ENCODE results near the gene GRAMD2B.
"Not testable (repeated sequence)": the region's sequence is repeated elsewhere in the genome, so short reads cannot be mapped to it uniquely, and the experiment has no call there.

The GRAMD2B gene

GRCh38 chr5:126419102-126419501, 4.1 kb upstream of the GRAMD2B start:
- ATAC-seq (replicated peaks) (no peak), DNase-seq (no peak)
- Mint-ChIP-seq H3K36me3 (ENCODE audit: insufficient read depth) (peaks cover 3% of the 10 kb centered on the region), H3K4me3 (no peak overlapping the region), H3K27me3 (peaks cover 0 to 16% of the 10 kb centered on the region in 2 donors), H3K27ac (no peak overlapping the region), H3K9me3 (no peaks in the 10 kb centered on the region), H3K4me1 (ENCODE audit: low read depth in 2 of 2) (peaks cover 5 to 10% of the 10 kb centered on the region in 2 donors)

- H3K9me3 Mint-ChIP-seq, result no peaks in the 10 kb centered on the region
- H3K36me3 Mint-ChIP-seq (ENCODE audit: insufficient read depth), result peaks cover 5% of the 10 kb centered on the region
- no peaks in the 10 kb centered on the region for H3K27me3 Mint-ChIP-seq
- DNase-seq, result no peak
- no peak for ATAC-seq (replicated peaks)
- no peak overlapping the region for H3K4me3 Mint-ChIP-seq
- no peak overlapping the region for H3K27ac Mint-ChIP-seq
- peaks cover 24 to 27% of the 10 kb centered on the region in 2 donors for H3K4me1 Mint-ChIP-seq (ENCODE audit: low read depth in 2 of 2)
Observed at GRCh38 chr5:126428421-126428820, 5.2 kb downstream of the GRAMD2B start.

GRCh38 chr5:126430631-126431030, 7.4 kb downstream of the GRAMD2B start:
- no peak for ATAC-seq (replicated peaks)
- Mint-ChIP-seq H3K4me3 (no peak overlapping the region), H3K27ac (peak overlapping the region in 1 of 2 donors; percentile 70), H3K27me3 (no peaks in the 10 kb centered on the region), H3K4me1 (ENCODE audit: low read depth in 2 of 2) (peaks cover 6 to 9% of the 10 kb centered on the region in 2 donors), H3K9me3 (no peaks in the 10 kb centered on the region), H3K36me3 (ENCODE audit: insufficient read depth) (no peaks in the 10 kb centered on the region)
- DNase-seq, result no peak

- no peaks in the 10 kb centered on the region for H3K9me3 Mint-ChIP-seq
- no peak overlapping the region for H3K4me3 Mint-ChIP-seq
- ATAC-seq (replicated peaks) (no peak), DNase-seq (no peak)
- no peaks in the 10 kb centered on the region for H3K27me3 Mint-ChIP-seq
- no peaks in the 10 kb centered on the region for H3K36me3 Mint-ChIP-seq (ENCODE audit: insufficient read depth)
- H3K27ac Mint-ChIP-seq, result no peak overlapping the region
- peaks cover 15 to 21% of the 10 kb centered on the region in 2 donors for H3K4me1 Mint-ChIP-seq (ENCODE audit: low read depth in 2 of 2)
Observed at GRCh38 chr5:126433701-126434100, 10.5 kb downstream of the GRAMD2B start.

GRCh38 chr5:126435261-126435660, 12.1 kb downstream of the GRAMD2B start:
- Mint-ChIP-seq H3K27ac (no peak overlapping the region), H3K27me3 (no peaks in the 10 kb centered on the region), H3K9me3 (no peaks in the 10 kb centered on the region), H3K4me3 (no peak overlapping the region), H3K4me1 (ENCODE audit: low read depth in 2 of 2) (peaks cover 14 to 22% of the 10 kb centered on the region in 2 donors), H3K36me3 (ENCODE audit: insufficient read depth) (no peaks in the 10 kb centered on the region)
- no peak for ATAC-seq (replicated peaks)
- no peak for DNase-seq

- Mint-ChIP-seq H3K9me3 (no peaks in the 10 kb centered on the region), H3K27ac (no peak overlapping the region), H3K4me1 (ENCODE audit: low read depth in 2 of 2) (peaks cover 12 to 22% of the 10 kb centered on the region in 2 donors), H3K27me3 (no peaks in the 10 kb centered on the region), H3K36me3 (ENCODE audit: insufficient read depth) (no peaks in the 10 kb centered on the region), H3K4me3 (no peak overlapping the region)
- no peak for DNase-seq
- no peak for ATAC-seq (replicated peaks)
Observed at GRCh38 chr5:126435714-126436113, 12.5 kb downstream of the GRAMD2B start.

- peak overlapping the region in 1 of 2 donors; percentile 45 for H3K4me3 Mint-ChIP-seq
- H3K4me1 Mint-ChIP-seq (ENCODE audit: low read depth in 2 of 2), result peaks cover 12 to 20% of the 10 kb centered on the region in 2 donors
- H3K27me3 Mint-ChIP-seq, result no peaks in the 10 kb centered on the region
- H3K27ac Mint-ChIP-seq, result peak overlapping the region; percentile 24 to 86
- no peak for DNase-seq
- no peaks in the 10 kb centered on the region for H3K9me3 Mint-ChIP-seq
- ATAC-seq (replicated peaks), result no peak
- H3K36me3 Mint-ChIP-seq (ENCODE audit: insufficient read depth), result no peaks in the 10 kb centered on the region
Observed at GRCh38 chr5:126437721-126438120, 14.5 kb downstream of the GRAMD2B start.

GRCh38 chr5:126438267-126438666, 15.1 kb downstream of the GRAMD2B start:
- H3K36me3 Mint-ChIP-seq (ENCODE audit: insufficient read depth), result no peaks in the 10 kb centered on the region
- no peaks in the 10 kb centered on the region for H3K27me3 Mint-ChIP-seq
- DNase-seq (no peak), ATAC-seq (replicated peaks) (peak; percentile 65)
- peak overlapping the region; percentile 24 to 86 for H3K27ac Mint-ChIP-seq
- no peaks in the 10 kb centered on the region for H3K9me3 Mint-ChIP-seq
- peak overlapping the region; percentile 15 to 45 for H3K4me3 Mint-ChIP-seq
- H3K4me1 Mint-ChIP-seq (ENCODE audit: low read depth in 2 of 2), result peaks cover 12 to 18% of the 10 kb centered on the region in 2 donors

- H3K27ac Mint-ChIP-seq, result peak overlapping the region; percentile 24 to 86
Observed at GRCh38 chr5:126438868-126439267, 15.7 kb downstream of the GRAMD2B start.

GRCh38 chr5:126439724-126440123, 16.5 kb downstream of the GRAMD2B start:
- not testable (repeated sequence) for ATAC-seq (replicated peaks); H3K36me3 Mint-ChIP-seq (ENCODE audit: insufficient read depth)

More at GRCh38 chr5:126438868-126439267, 15.7 kb downstream of the GRAMD2B start:
- no peak for DNase-seq
- Mint-ChIP-seq H3K27me3 (no peaks in the 10 kb centered on the region), H3K4me1 (ENCODE audit: low read depth in 2 of 2) (peaks cover 16 to 23% of the 10 kb centered on the region in 2 donors), H3K36me3 (ENCODE audit: insufficient read depth) (no peaks in the 10 kb centered on the region), H3K4me3 (no peak overlapping the region), H3K9me3 (no peaks in the 10 kb centered on the region)
- ATAC-seq (replicated peaks), result no peak

GRCh38 chr5:126441230-126441629, 18.0 kb downstream of the GRAMD2B start:
- no peak overlapping the region for H3K4me3 Mint-ChIP-seq
- H3K27ac Mint-ChIP-seq, result no peak overlapping the region
- H3K9me3 Mint-ChIP-seq, result no peaks in the 10 kb centered on the region
- H3K27me3 Mint-ChIP-seq, result no peaks in the 10 kb centered on the region
- no peaks in the 10 kb centered on the region for H3K36me3 Mint-ChIP-seq (ENCODE audit: insufficient read depth)
- DNase-seq (no peak), ATAC-seq (replicated peaks) (no peak)
- peaks cover 24 to 41% of the 10 kb centered on the region in 2 donors for H3K4me1 Mint-ChIP-seq (ENCODE audit: low read depth in 2 of 2)

More at GRCh38 chr5:126439724-126440123, 16.5 kb downstream of the GRAMD2B start:
- not testable (repeated sequence) for H3K4me3 Mint-ChIP-seq, DNase-seq, H3K27me3 Mint-ChIP-seq, H3K9me3 Mint-ChIP-seq, H3K27ac Mint-ChIP-seq
- H3K4me1 Mint-ChIP-seq (ENCODE audit: low read depth in 2 of 2), result peaks cover 19 to 26% of the 10 kb centered on the region in 2 donors

- peak overlapping the region; percentile 22 to 66 for H3K27ac Mint-ChIP-seq
- no peaks in the 10 kb centered on the region for H3K9me3 Mint-ChIP-seq
- ATAC-seq (replicated peaks) (no peak), DNase-seq (no peak)
- H3K27me3 Mint-ChIP-seq, result no peaks in the 10 kb centered on the region
- H3K4me1 Mint-ChIP-seq (ENCODE audit: low read depth in 2 of 2), result peaks cover 19 to 30% of the 10 kb centered on the region in 2 donors
- H3K4me3 Mint-ChIP-seq, result no peak overlapping the region
- peaks cover 3% of the 10 kb centered on the region for H3K36me3 Mint-ChIP-seq (ENCODE audit: insufficient read depth)
Observed at GRCh38 chr5:126443374-126443851, 20.2 kb downstream of the GRAMD2B start.

GRCh38 chr5:126444137-126444536, 20.9 kb downstream of the GRAMD2B start:
- Mint-ChIP-seq H3K27ac (no peak overlapping the region), H3K4me3 (no peak overlapping the region), H3K9me3 (no peaks in the 10 kb centered on the region), H3K27me3 (no peaks in the 10 kb centered on the region), H3K36me3 (ENCODE audit: insufficient read depth) (peaks cover 3% of the 10 kb centered on the region), H3K4me1 (ENCODE audit: low read depth in 2 of 2) (peaks cover 21 to 32% of the 10 kb centered on the region in 2 donors)
- no peak for DNase-seq
- ATAC-seq (replicated peaks), result no peak

GRCh38 chr5:126445502-126446174, 22.4 kb downstream of the GRAMD2B start:
- no peaks in the 10 kb centered on the region for H3K27me3 Mint-ChIP-seq
- no peaks in the 10 kb centered on the region for H3K9me3 Mint-ChIP-seq
- H3K4me3 Mint-ChIP-seq, result no peak overlapping the region
- DNase-seq (no peak), ATAC-seq (replicated peaks) (no peak)
- peak overlapping the region; percentile 29 to 61 for H3K27ac Mint-ChIP-seq
- H3K4me1 Mint-ChIP-seq (ENCODE audit: low read depth in 2 of 2), result peaks cover 34 to 46% of the 10 kb centered on the region in 2 donors
- peaks cover 15% of the 10 kb centered on the region for H3K36me3 Mint-ChIP-seq (ENCODE audit: insufficient read depth)

Data from effector memory CD8-positive, alpha-beta T cell (primary cell).